HG03442 (cell line): ENCODE results near the gene SERPINB3.
"Not testable (repeated sequence)": the region's sequence is repeated elsewhere in the genome, so short reads cannot be mapped to it uniquely, and the experiment has no call there.

Experiments used
- ATAC-seq: cut with Tn5 transposase; IDR thresholded peaks from one replicate; pipeline ENCODE4 v1.9.1; 2021; ENCODE audit warnings: mild to moderate bottlenecking, moderate library complexity; ENCODE audit not compliant: unreplicated experiment

The SERPINB3 gene

DNA sequence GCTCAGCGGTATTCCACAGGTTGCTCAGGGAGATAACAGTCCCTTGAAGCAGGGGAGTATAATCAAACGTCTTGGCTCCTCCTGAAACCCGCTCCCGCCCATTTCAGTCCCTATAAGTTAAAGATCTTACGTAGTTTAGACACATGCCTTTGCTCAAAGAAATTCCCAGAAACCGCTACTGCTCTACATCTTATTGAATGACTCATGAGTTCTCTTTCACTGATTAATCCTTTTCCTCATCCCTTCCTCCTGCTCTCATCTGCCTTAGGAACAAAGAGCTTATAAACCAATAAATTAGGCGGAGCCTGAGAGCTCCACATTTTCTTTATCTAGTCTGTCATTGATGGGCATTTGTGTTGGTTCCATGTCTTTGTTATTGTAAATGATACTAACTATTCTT is 13.5 kb downstream of the SERPINB3 start:
- no peak for ATAC-seq

- ATAC-seq, result no peak
Observed at GRCh38 chr18:63646936-63647335, 14.8 kb downstream of the SERPINB3 start.

DNA sequence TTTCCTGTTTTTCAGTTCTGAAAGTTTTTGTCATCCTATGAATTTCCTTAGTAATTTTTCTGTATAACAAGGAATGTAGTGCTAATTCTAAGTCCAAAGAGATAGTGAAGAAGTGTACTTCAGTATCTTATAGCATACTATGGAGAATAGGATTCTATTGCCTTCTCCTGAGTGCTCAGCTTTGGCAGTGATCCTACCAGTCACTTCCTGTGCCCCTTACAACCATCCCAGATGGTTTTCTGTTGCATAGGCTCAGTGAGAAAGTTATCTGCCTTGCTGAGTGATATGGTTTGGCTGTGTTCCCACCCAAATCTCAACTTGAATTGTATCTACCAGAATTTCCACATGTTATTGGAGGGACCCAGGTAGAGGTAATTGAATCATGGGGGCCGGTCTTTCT is 17.0 kb downstream of the SERPINB3 start:
- ATAC-seq, result not testable (repeated sequence)

DNA sequence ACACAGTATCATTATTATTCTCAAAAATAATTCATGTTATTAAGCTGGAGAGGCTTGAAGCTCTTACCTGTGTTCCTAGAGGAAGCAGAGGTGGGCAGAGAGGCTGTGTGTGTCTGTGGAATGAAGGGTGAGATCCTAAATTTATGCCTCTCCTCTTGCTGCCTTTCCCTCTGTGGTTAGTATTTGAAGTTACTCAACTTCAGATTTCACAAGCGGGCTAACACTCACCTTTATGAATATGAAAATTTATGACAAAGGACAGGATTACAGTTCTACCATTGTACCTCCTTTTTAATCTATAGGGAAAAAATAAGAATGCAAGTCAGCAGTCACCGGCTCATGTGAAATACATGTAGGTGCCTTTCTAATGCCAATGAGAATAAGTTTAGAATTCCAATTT is 17.6 kb downstream of the SERPINB3 start, which contains the start of gene SERPINB4:
Gene SERPINB4, minus strand, starts transcription at position 115 of the 400 bp plus-strand sequence. CDS start 679 bp downstream, outside the sequence.
- not testable (repeated sequence) for ATAC-seq

DNA sequence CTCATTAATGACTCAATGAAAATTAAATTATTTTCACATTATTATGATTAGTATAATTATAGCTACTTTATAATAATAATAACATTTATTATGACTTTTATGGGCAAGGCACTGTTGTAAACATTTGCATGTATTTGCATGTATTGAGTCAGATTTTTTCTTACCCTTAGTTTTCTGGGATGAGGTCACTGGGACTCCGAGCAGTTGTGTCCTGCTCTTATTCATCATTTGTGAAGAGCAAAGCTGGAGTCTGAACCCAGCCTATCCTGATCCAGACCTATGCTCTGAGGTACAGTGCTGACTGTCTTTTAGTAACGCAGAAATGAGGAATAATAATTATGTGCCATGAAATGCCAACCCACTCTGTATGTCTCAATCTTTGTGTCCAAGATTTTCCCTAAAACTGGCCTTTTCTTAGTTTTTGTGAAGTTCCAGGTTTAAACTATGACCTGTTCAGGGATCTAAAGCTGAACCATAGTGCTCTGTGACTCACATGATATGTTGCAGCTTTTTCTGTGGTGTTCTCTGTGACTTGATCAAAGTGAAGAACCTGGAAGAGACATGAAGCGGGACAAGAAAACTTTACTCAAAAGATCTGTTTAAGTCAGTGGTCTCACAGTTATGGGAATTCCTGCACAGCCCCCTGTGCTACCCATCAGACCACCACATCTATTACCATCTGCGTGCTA is 18.9 kb downstream of the SERPINB3 start:
- ATAC-seq, result not testable (repeated sequence)

- ATAC-seq, result not testable (repeated sequence)
Observed at GRCh38 chr18:63641157-63641680, 20.5 kb downstream of the SERPINB3 start.

GRCh38 chr18:63637703-63638102 is 24.0 kb downstream of the SERPINB3 start:
- no peak for ATAC-seq

DNA sequence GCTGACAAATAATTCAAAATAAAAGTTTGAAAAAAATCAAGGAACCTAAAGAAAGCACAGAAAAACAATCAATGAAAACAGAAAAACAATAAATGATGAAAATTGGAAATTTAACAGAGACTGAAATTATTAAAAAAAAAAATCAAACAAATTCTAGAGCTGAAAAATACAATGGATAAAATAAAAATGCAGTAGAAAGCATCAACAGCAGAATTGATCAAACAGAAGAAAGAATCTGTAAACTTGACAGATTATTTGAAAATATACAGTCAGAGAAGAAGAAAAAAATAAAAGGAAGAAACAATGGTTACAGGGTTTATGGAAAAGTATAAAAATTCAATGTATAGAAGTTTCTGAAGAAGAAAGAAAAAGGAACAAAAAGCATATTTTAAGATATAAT is 33.9 kb downstream of the SERPINB3 start:
- no peak for ATAC-seq

- ATAC-seq, result no peak
Observed at GRCh38 chr18:63626431-63626830, 35.3 kb downstream of the SERPINB3 start.

GRCh38 chr18:63624863-63625262 is 36.8 kb downstream of the SERPINB3 start:
- no peak for ATAC-seq

DNA sequence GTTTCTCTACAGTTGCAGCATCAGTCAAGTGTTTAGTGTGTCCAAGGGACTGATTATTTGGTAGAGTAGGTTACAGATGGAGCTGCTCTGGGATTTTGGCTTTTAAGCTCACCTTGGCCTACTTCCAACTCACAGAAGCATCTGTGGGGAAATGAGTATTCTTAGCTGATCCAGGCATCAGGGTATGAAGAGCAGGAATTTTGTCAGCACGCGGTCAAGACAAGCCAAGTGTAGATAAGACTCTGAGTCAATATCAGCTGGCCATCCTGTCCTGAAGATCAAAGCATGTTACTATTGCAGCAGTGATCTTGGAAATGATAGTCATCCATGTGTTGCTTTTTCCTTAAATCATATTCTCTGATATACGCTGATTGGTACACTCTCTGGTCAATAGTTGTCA is 42.0 kb downstream of the SERPINB3 start:
- no peak for ATAC-seq

GRCh38 chr18:63617915-63618234 is 43.8 kb downstream of the SERPINB3 start:
- ATAC-seq, result no peak

GRCh38 chr18:63617049-63617914 is 44.4 kb downstream of the SERPINB3 start:
- ATAC-seq, result peak; percentile 86

GRCh38 chr18:63613420-63613819 is 48.3 kb downstream of the SERPINB3 start:
- ATAC-seq, result no peak

DNA sequence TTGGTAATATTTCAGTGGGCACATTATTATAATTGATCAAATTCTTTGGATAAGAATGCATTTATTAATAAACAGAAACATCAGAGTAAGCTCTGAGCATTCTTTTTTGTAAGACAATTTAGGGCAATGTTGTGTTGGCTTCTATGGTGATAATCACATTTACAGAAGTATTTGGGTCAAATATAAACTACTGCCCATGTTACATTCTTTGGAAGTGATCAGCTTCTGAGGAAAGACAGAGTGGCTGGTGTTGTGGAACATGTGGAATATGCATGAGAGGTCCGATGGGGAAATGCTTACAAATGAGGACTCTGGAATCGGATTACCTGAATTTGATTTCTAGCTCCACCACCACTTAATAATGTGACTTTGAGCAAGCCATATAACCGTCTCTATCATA is 55.2 kb downstream of the SERPINB3 start:
- ATAC-seq, result no peak
